ENCODE results near the gene TAGLN. TPM values are rescaled to one million over a fixed set of nuclear protein-coding genes. Genes with fewer than 3 reads are reported as not detected.

TAGLN gene
- polyA plus RNA-seq, 3 donors: 3.6 to 113 (median 4.0) TPM

- Mint-ChIP-seq H3K27me3 (ENCODE audit: low read depth in 3 of 3) (no peaks in the 10 kb centered on the region), H3K36me3 (peaks cover 82 to 97% of the 10 kb centered on the region in 2 donors), H3K27ac (no peak overlapping the region), H3K4me1 (no peaks in the 10 kb centered on the region), H3K4me3 (no peak overlapping the region), H3K9me3 (peaks cover 0 to 3% (median 0%) of the 10 kb centered on the region in 7 donors)
- peaks cover 75% of the 10 kb centered on the region for H4K20me1 ChIP-seq (ENCODE audit: insufficient read depth, low read length)
- intact Hi-C loops (cut with micrococcal nuclease): no loop called here
- H3K27me3 ChIP-seq (ENCODE audit: control insufficient read depth in 2 of 2, insufficient read depth in 2 of 2, low read length in 2 of 2): no peaks in the 10 kb centered on the region
- no peak for TF ChIP-seq CTCF (IDR thresholded peaks at IDR 0.05)
- WGBS (ENCODE audit: insufficient coverage): 67% methylated on average over 1 of the region's 1 CpG
- no peak overlapping the region for H3K4me3 ChIP-seq (replicated peaks in 1 of 3; ENCODE audit: low read depth in 2 of 3, low read length in 3 of 3)
- H3K27ac ChIP-seq (ENCODE audit: low read depth in 1 of 2, low read length in 2 of 2): peak overlapping the region in 1 of 2 donors; percentile 36
- H3K4me1 ChIP-seq (ENCODE audit: control insufficient read depth in 1 of 2, insufficient read depth in 2 of 2, low read length in 2 of 2): no peaks in the 10 kb centered on the region
- H3K9ac ChIP-seq (ENCODE audit: insufficient read depth, low read length, poor library complexity, severe bottlenecking): no peak overlapping the region
- peaks cover 87 to 98% of the 10 kb centered on the region in 2 donors for H3K36me3 ChIP-seq (replicated peaks in 1 of 2; ENCODE audit: control insufficient read depth in 1 of 2, insufficient read depth in 2 of 2, low read length in 2 of 2)
- H3K9me3 ChIP-seq (replicated peaks in 1 of 2; ENCODE audit: control insufficient read depth in 1 of 2, insufficient read depth in 1 of 2, low read length in 2 of 2): no peaks in the 10 kb centered on the region
- peaks cover 28% of the 10 kb centered on the region for H3K79me2 ChIP-seq (ENCODE audit: insufficient read depth, low read length)
- H3K4me2 ChIP-seq (replicated peaks; ENCODE audit: extremely low read depth, low read length, poor library complexity, severe bottlenecking): no peak overlapping the region
- DNase-seq: no peak
- H2AFZ ChIP-seq (ENCODE audit: insufficient read depth, low read depth, low read length, poor library complexity, severe bottlenecking): no peak overlapping the region
These were observed 32.7 kb upstream of the TAGLN start for GRCh38 chr11:117166491-117166890.

- Histone ChIP-seq H3K27me3 (ENCODE audit: control insufficient read depth in 2 of 2, insufficient read depth in 2 of 2, low read length in 2 of 2) (no peaks in the 10 kb centered on the region), H3K9me3 (replicated peaks in 1 of 2; ENCODE audit: control insufficient read depth in 1 of 2, insufficient read depth in 1 of 2, low read length in 2 of 2) (no peaks in the 10 kb centered on the region), H4K20me1 (ENCODE audit: insufficient read depth, low read length) (peaks cover 51% of the 10 kb centered on the region), H2AFZ (ENCODE audit: insufficient read depth, low read depth, low read length, poor library complexity, severe bottlenecking) (no peak overlapping the region), H3K27ac (ENCODE audit: low read depth in 1 of 2, low read length in 2 of 2) (no peak overlapping the region), H3K36me3 (replicated peaks in 1 of 2; ENCODE audit: control insufficient read depth in 1 of 2, insufficient read depth in 2 of 2, low read length in 2 of 2) (peaks cover 57 to 71% of the 10 kb centered on the region in 2 donors), H3K79me2 (ENCODE audit: insufficient read depth, low read length) (peaks cover 8% of the 10 kb centered on the region), H3K4me2 (replicated peaks; ENCODE audit: extremely low read depth, low read length, poor library complexity, severe bottlenecking) (no peak overlapping the region), H3K4me1 (ENCODE audit: control insufficient read depth in 1 of 2, insufficient read depth in 2 of 2, low read length in 2 of 2) (no peaks in the 10 kb centered on the region), H3K9ac (ENCODE audit: insufficient read depth, low read length, poor library complexity, severe bottlenecking) (no peak overlapping the region), H3K4me3 (replicated peaks in 1 of 3; ENCODE audit: low read depth in 2 of 3, low read length in 3 of 3) (no peak overlapping the region)
- 100% methylated on average over 1 of the region's 2 CpGs for WGBS (ENCODE audit: insufficient coverage)
- Mint-ChIP-seq H3K36me3 (peaks cover 55 to 71% of the 10 kb centered on the region in 2 donors), H3K27ac (no peak overlapping the region), H3K27me3 (ENCODE audit: low read depth in 3 of 3) (no peaks in the 10 kb centered on the region), H3K4me3 (no peak overlapping the region), H3K4me1 (peaks cover 7% of the 10 kb centered on the region), H3K9me3 (peaks cover 0 to 3% (median 0%) of the 10 kb centered on the region in 7 donors)
- TF ChIP-seq CTCF (IDR thresholded peaks at IDR 0.05): no peak
- no peak for DNase-seq
- intact Hi-C loops (cut with micrococcal nuclease): no loop called here
These were observed 29.4 kb upstream of the TAGLN start for GRCh38 chr11:117169736-117170135.

All from CD14-positive monocyte (primary cell).